Measurements from ENCODE around the gene TYRO3.

TYRO3 gene

GRCh38 chr15:41558400-41559238, at the start of gene TYRO3:
TSS of gene TYRO3 (plus strand) at chr15:41559212. CDS start at chr15:41559258, 46 bp downstream.
- peak; percentile 35 to 37 for DNase-seq (ENCODE audit: low spot score in 2 of 2)
- H3K36me3 Mint-ChIP-seq (ENCODE audit: insufficient read depth), result peaks cover 9% of the 10 kb centered on the region
- peak within 1 kb of the TSS; percentile 85 for H3K27ac Mint-ChIP-seq (ENCODE audit: low read depth)
- H3K9me3 Mint-ChIP-seq, result no peaks in the 10 kb centered on the region
- peak; percentile 41 for ATAC-seq (replicated peaks; ENCODE audit: extremely low read depth, poor library complexity, severe bottlenecking)
- H3K27me3 Mint-ChIP-seq, result peaks cover 27% of the 10 kb centered on the region
- H3K4me3 Mint-ChIP-seq, result peak within 1 kb of the TSS; percentile 85
- peaks cover 24% of the 10 kb centered on the region for H3K4me1 Mint-ChIP-seq

GRCh38 chr15:41510728-41511127, 48.3 kb upstream of the TYRO3 start:
- H3K36me3 Mint-ChIP-seq (ENCODE audit: insufficient read depth), result peaks cover 2% of the 10 kb centered on the region
- H3K4me1 Mint-ChIP-seq, result peaks cover 25% of the 10 kb centered on the region
- H3K4me3 Mint-ChIP-seq, result no peak overlapping the region
- peaks cover 21% of the 10 kb centered on the region for H3K27me3 Mint-ChIP-seq
- no peak overlapping the region for H3K27ac Mint-ChIP-seq (ENCODE audit: low read depth)
- ATAC-seq (replicated peaks; ENCODE audit: extremely low read depth, poor library complexity, severe bottlenecking) (no peak), DNase-seq (ENCODE audit: low spot score in 2 of 2) (no peak)
- H3K9me3 Mint-ChIP-seq, result no peaks in the 10 kb centered on the region

DNA sequence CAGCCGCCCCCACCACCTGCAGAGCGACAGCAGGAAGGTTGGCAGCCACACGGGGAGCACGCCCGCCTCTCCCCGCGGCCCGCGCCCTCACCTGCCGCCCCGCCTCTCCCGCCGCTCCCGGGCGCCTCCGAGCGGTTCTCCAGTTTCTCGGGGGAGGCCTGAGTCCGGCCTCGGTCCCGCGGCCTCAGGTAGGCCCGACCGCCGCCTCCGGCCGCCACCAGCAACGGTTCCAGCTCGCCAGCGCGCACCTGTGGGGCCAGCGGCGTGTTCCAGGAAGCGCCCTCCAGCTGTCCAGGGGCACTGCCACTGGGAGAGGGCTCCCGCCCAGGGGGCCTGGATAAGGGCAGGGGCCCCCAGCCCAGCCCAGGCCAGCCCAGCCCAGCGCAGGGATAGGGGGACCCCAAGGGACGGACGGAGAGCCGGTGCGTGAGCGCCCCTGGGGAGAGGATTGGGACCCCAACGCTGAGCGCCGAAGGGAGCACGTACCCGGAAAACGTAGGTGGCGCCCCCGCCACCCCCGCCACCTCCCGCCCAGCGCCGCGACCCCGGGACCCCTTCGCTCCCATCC, 47.6 kb upstream of the TYRO3 start:
- ATAC-seq (replicated peaks; ENCODE audit: extremely low read depth, poor library complexity, severe bottlenecking) (no peak), DNase-seq (ENCODE audit: low spot score in 2 of 2) (no peak)
- Mint-ChIP-seq H3K27me3 (peaks cover 21% of the 10 kb centered on the region), H3K27ac (ENCODE audit: low read depth) (no peak overlapping the region), H3K9me3 (no peaks in the 10 kb centered on the region), H3K4me3 (peak overlapping the region; percentile 74), H3K4me1 (peaks cover 25% of the 10 kb centered on the region), H3K36me3 (ENCODE audit: insufficient read depth) (no peaks in the 10 kb centered on the region)

- peaks cover 21% of the 10 kb centered on the region for H3K27me3 Mint-ChIP-seq
- H3K36me3 Mint-ChIP-seq (ENCODE audit: insufficient read depth), result no peaks in the 10 kb centered on the region
- H3K27ac Mint-ChIP-seq (ENCODE audit: low read depth), result no peak overlapping the region
- H3K4me3 Mint-ChIP-seq, result peak overlapping the region; percentile 74
- H3K4me1 Mint-ChIP-seq, result peaks cover 25% of the 10 kb centered on the region
- no peak for DNase-seq (ENCODE audit: low spot score in 2 of 2)
- no peaks in the 10 kb centered on the region for H3K9me3 Mint-ChIP-seq
- no peak for ATAC-seq (replicated peaks; ENCODE audit: extremely low read depth, poor library complexity, severe bottlenecking)
Measured at GRCh38 chr15:41511899-41512369, 47.1 kb upstream of the TYRO3 start.

GRCh38 chr15:41512512-41512939, 46.5 kb upstream of the TYRO3 start:
- no peak for ATAC-seq (replicated peaks; ENCODE audit: extremely low read depth, poor library complexity, severe bottlenecking)
- peak overlapping the region; percentile 74 for H3K4me3 Mint-ChIP-seq
- no peaks in the 10 kb centered on the region for H3K36me3 Mint-ChIP-seq (ENCODE audit: insufficient read depth)
- H3K27me3 Mint-ChIP-seq, result peaks cover 21% of the 10 kb centered on the region
- DNase-seq (ENCODE audit: low spot score in 2 of 2), result no peak
- H3K27ac Mint-ChIP-seq (ENCODE audit: low read depth), result no peak overlapping the region
- H3K4me1 Mint-ChIP-seq, result peaks cover 25% of the 10 kb centered on the region
- H3K9me3 Mint-ChIP-seq, result no peaks in the 10 kb centered on the region

GRCh38 chr15:41512940-41513505, 46.0 kb upstream of the TYRO3 start:
- Mint-ChIP-seq H3K4me1 (peaks cover 25% of the 10 kb centered on the region), H3K27ac (ENCODE audit: low read depth) (no peak overlapping the region), H3K9me3 (no peaks in the 10 kb centered on the region), H3K4me3 (peak overlapping the region; percentile 74), H3K27me3 (peaks cover 21% of the 10 kb centered on the region), H3K36me3 (ENCODE audit: insufficient read depth) (no peaks in the 10 kb centered on the region)
- DNase-seq (ENCODE audit: low spot score in 2 of 2) (no peak), ATAC-seq (replicated peaks; ENCODE audit: extremely low read depth, poor library complexity, severe bottlenecking) (peak; percentile 43)

- H3K4me1 Mint-ChIP-seq, result peaks cover 25% of the 10 kb centered on the region
- ATAC-seq (replicated peaks; ENCODE audit: extremely low read depth, poor library complexity, severe bottlenecking), result no peak
- H3K36me3 Mint-ChIP-seq (ENCODE audit: insufficient read depth), result no peaks in the 10 kb centered on the region
- peak within 1 kb of the TSS; percentile 74 for H3K4me3 Mint-ChIP-seq
- H3K9me3 Mint-ChIP-seq, result no peaks in the 10 kb centered on the region
- H3K27ac Mint-ChIP-seq (ENCODE audit: low read depth), result no peak within 1 kb of the TSS
- peaks cover 21% of the 10 kb centered on the region for H3K27me3 Mint-ChIP-seq
- no peak for DNase-seq (ENCODE audit: low spot score in 2 of 2)
Measured at GRCh38 chr15:41513506-41514227, 45.3 kb upstream of the TYRO3 start, which contains the start of gene LTK. TSS of gene LTK (minus strand) at chr15:41513827. CDS start at chr15:41513709, 118 bp downstream.

DNA sequence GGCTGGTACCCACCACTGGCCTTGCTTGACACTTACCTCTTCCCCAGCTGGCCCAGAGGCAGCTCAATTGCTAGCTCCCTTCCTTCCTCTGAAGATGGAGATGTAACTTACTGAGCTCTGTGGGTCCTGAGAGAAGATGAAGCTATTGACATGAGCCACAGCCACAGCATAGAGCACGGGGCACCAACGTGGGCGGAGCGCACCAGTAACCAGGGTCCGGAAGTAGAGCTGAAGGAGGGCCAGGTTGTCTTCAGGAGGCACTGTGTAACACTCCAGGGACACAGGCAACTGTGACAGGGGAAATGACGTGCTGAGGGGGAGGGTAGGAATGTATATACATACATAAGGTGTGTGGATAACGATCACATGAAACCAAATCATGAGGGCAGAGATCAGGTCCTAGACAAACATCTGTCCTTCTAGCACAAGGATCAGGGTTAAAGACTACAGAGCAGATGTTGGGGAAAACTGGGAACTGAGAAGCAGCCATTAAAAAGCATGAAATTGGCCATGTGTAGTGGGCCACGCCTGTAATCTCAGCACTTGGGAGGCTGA, 41.0 kb upstream of the TYRO3 start:
- peaks cover 10% of the 10 kb centered on the region for H3K27me3 Mint-ChIP-seq
- H3K36me3 Mint-ChIP-seq (ENCODE audit: insufficient read depth), result peaks cover 2% of the 10 kb centered on the region
- no peaks in the 10 kb centered on the region for H3K9me3 Mint-ChIP-seq
- peaks cover 15% of the 10 kb centered on the region for H3K4me1 Mint-ChIP-seq
- ATAC-seq (replicated peaks; ENCODE audit: extremely low read depth, poor library complexity, severe bottlenecking) (no peak), DNase-seq (ENCODE audit: low spot score in 2 of 2) (no peak)
- H3K27ac Mint-ChIP-seq (ENCODE audit: low read depth), result no peak overlapping the region
- no peak overlapping the region for H3K4me3 Mint-ChIP-seq

DNA sequence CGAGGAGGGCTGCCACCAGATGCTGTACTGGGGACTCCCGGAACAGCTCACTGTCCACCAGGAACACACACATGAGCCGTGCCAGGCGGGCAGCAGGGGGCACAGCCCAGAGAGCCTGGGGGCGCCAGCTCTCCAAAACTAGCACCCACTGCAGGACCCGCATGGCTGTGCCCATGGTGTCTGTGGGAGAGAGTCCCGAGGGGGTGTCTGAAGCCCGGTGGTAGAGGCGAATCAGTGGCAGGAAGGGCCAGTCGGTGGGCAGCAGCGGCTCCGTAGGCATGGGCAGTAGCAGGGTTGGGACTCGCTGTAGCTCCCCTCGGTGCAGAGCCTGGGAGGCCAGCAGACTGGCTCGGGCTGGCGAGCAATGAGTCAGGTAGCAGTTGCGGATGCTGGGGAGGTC, 38.4 kb upstream of the TYRO3 start:
- Mint-ChIP-seq H3K27ac (ENCODE audit: low read depth) (peak overlapping the region; percentile 1), H3K36me3 (ENCODE audit: insufficient read depth) (peaks cover 2% of the 10 kb centered on the region), H3K27me3 (no peaks in the 10 kb centered on the region), H3K4me1 (no peaks in the 10 kb centered on the region), H3K9me3 (no peaks in the 10 kb centered on the region), H3K4me3 (no peak overlapping the region)
- DNase-seq (ENCODE audit: low spot score in 2 of 2) (no peak), ATAC-seq (replicated peaks; ENCODE audit: extremely low read depth, poor library complexity, severe bottlenecking) (no peak)

DNA sequence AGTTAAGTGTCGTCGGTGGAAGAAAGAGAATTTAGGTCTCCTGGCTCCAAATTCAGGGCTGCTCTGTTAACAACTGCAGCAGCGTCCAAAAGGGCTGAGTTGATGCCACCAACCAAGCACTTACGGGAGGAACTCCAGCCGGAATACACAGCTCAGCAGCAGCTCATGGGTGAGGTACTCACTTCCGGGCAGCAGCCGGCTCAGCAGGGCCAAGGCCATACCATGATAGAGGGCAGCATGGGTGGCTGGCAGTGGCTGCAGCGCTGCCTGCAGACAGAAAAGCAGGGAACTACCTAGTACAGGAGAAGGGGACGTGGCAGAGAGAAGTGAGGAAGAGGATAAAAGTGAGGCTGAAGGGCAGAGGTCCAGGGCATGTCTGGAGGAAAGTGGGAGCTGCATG, 37.4 kb upstream of the TYRO3 start:
- H3K36me3 Mint-ChIP-seq (ENCODE audit: insufficient read depth), result peaks cover 6% of the 10 kb centered on the region
- H3K9me3 Mint-ChIP-seq, result no peaks in the 10 kb centered on the region
- DNase-seq (ENCODE audit: low spot score in 2 of 2) (no peak), ATAC-seq (replicated peaks; ENCODE audit: extremely low read depth, poor library complexity, severe bottlenecking) (no peak)
- H3K27me3 Mint-ChIP-seq, result no peaks in the 10 kb centered on the region
- H3K4me1 Mint-ChIP-seq, result no peaks in the 10 kb centered on the region
- no peak overlapping the region for H3K4me3 Mint-ChIP-seq
- H3K27ac Mint-ChIP-seq (ENCODE audit: low read depth), result peak overlapping the region; percentile 20

DNA sequence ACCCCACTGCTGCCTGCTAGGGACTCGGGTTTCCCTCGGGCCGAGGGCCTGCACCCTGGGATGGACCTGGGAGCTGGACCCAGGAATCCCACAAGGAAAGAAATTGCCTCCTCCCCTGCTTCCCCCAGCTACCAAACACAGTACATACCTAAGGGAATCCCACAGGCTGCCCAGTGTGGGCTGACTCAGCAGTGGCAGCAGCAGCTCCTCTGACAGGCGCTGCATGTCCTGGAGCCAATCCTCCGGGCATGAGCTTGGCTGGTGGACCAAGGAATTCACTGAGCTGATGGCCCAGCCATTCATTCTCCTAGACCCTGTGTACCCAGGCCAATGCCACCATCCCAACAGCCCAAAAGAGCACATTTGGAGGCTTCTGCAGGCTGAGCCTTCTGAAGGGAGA, 35.9 kb upstream of the TYRO3 start:
- Mint-ChIP-seq H3K27ac (ENCODE audit: low read depth) (no peak overlapping the region), H3K27me3 (no peaks in the 10 kb centered on the region), H3K4me1 (no peaks in the 10 kb centered on the region), H3K4me3 (no peak overlapping the region), H3K9me3 (no peaks in the 10 kb centered on the region), H3K36me3 (ENCODE audit: insufficient read depth) (peaks cover 13% of the 10 kb centered on the region)
- ATAC-seq (replicated peaks; ENCODE audit: extremely low read depth, poor library complexity, severe bottlenecking), result no peak
- DNase-seq (ENCODE audit: low spot score in 2 of 2), result no peak

DNA sequence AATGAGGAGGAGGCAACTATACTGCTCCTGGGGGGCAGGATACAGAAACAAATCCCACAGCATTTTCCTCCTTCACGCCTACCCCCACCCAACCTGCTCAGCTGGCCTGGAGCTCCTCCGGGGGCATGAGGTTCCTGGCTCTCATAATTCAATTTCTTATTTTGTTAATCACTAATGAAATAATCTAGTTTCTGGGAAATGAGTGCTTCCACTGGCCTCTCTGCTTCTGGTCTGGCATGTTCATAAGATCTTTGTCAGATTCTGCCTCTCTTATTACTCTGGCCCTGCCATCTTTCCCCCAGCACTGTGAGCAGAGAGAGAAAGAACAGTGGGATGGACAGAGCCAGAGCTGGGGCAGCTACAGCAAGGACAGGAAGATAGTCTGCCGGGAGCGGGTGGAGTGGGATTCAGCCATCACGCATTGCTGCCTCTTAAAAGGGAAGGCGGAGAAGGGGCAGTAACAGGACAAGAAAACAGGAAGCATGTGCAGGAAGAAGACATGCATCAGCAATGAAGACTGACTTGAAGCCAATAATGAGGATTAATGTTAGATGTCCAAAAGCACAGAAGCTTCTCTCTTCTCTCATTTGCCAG, 28.6 kb upstream of the TYRO3 start:
- Mint-ChIP-seq H3K4me1 (no peaks in the 10 kb centered on the region), H3K9me3 (no peaks in the 10 kb centered on the region), H3K36me3 (ENCODE audit: insufficient read depth) (peaks cover 46% of the 10 kb centered on the region), H3K4me3 (no peak overlapping the region), H3K27ac (ENCODE audit: low read depth) (no peak overlapping the region), H3K27me3 (no peaks in the 10 kb centered on the region)
- ATAC-seq (replicated peaks; ENCODE audit: extremely low read depth, poor library complexity, severe bottlenecking) (no peak), DNase-seq (ENCODE audit: low spot score in 2 of 2) (no peak)
